WTC11 (cell line): Measurements from ENCODE around the gene UQCRFS1. TPM values are rescaled to one million over a fixed set of nuclear protein-coding genes. Genes with fewer than 3 reads are reported as not detected.

Source experiments
- ATAC-seq: fragments of 200-7000 bp; cut with Tn5 transposase; 2 replicates; pipeline ENCODE4 v1.10.0; 2021; ENCODE audit warnings: mild to moderate bottlenecking, moderate library complexity
- CTCF ChIA-PET: fragments of 300-600 bp; sonication (Branson Sonifier 250); formaldehyde crosslinking; loops from one replicate; lab custom pipeline; 2021; ENCODE audit warnings: antibody characterized with exemption; lab: Charles Lee
- POLR2A ChIA-PET: fragments of 350-600 bp; sonication (Branson Sonifier 250); formaldehyde crosslinking; loops from one replicate; lab custom pipeline; 2021; ENCODE audit warnings: antibody characterized with exemption; lab: Charles Lee
- DNase-seq: peaks from one replicate; pipeline ENCODE4 v3.0.0; 2021; ENCODE audit warnings: low spot score
- H3K27ac Mint-ChIP-seq: 2 replicates; pipeline ENCODE4 v1.8.0; 2021; ENCODE audit warnings: mixed read lengths
- H3K27me3 Mint-ChIP-seq: 2 replicates; pipeline ENCODE4 v1.8.0; 2021; ENCODE audit warnings: low read depth, mild to moderate bottlenecking, moderate library complexity, mixed read lengths
- H3K36me3 Mint-ChIP-seq: 2 replicates; pipeline ENCODE4 v1.8.0; 2021; ENCODE audit warnings: mixed read lengths
- H3K4me1 Mint-ChIP-seq: 2 replicates; pipeline ENCODE4 v1.8.0; 2022; ENCODE audit warnings: mixed read lengths
- H3K4me3 Mint-ChIP-seq: 2 replicates; pipeline ENCODE4 v1.8.0; 2021; ENCODE audit warnings: mild to moderate bottlenecking, moderate library complexity, mixed read lengths
- H3K9me3 Mint-ChIP-seq: 2 replicates; pipeline ENCODE4 v1.8.0; 2021; ENCODE audit warnings: mixed read lengths
- ELF4 ChIP-seq: sonication (generic); formaldehyde crosslinking; IDR thresholded peaks from 2 replicates; pipeline ENCODE4 v1.8.1; 2022; ENCODE audit warnings: low read depth, mild to moderate bottlenecking, moderate library complexity, missing genetic modification reagents
- FOXJ3 ChIP-seq: sonication (generic); formaldehyde crosslinking; IDR thresholded peaks from 2 replicates; pipeline ENCODE4 v1.9.0; 2021; ENCODE audit warnings: missing genetic modification reagents, mild to moderate bottlenecking, borderline replicate concordance
- HMGA2 ChIP-seq: fragments of 250-450 bp; sonication (Bioruptor Pico); IDR thresholded peaks from 2 replicates; pipeline ENCODE4 v1.4.0; 2021; ENCODE audit warnings: mild to moderate bottlenecking, moderate library complexity
- KAT7 ChIP-seq: sonication (generic); formaldehyde crosslinking; IDR thresholded peaks from 2 replicates; pipeline ENCODE4 v1.8.1; 2023; ENCODE audit warnings: missing genetic modification reagents, mild to moderate bottlenecking, borderline replicate concordance
- NFYB ChIP-seq: sonication (generic); formaldehyde crosslinking; conservative IDR thresholded peaks from 2 replicates; pipeline ENCODE4 v1.8.0; 2022; ENCODE audit warnings: low read depth, missing genetic modification reagents
- PRRX2 ChIP-seq: fragments of 250-450 bp; sonication (Bioruptor Pico); IDR thresholded peaks from 2 replicates; pipeline ENCODE4 v1.8.0; 2021; ENCODE audit warnings: mild to moderate bottlenecking
- SMAD4 ChIP-seq: sonication (generic); formaldehyde crosslinking; IDR thresholded peaks from 2 replicates; pipeline ENCODE4 v1.8.0; 2022; ENCODE audit warnings: mild to moderate bottlenecking, missing genetic modification reagents
- total RNA-seq: library from RNA; stranded (reverse); gene quantifications from 3 replicates; pipeline ENCODE4 v1.2.3, GENCODE V29; 2021
- TF ChIP-seq, protein P1 (sequence below): sonication (generic); formaldehyde crosslinking; IDR thresholded peaks from 2 replicates; pipeline ENCODE4 v1.8.0; 2023; ENCODE audit warnings: mild to moderate bottlenecking, missing genetic modification reagents
- TF ChIP-seq, protein P2 (sequence below): sonication (generic); formaldehyde crosslinking; IDR thresholded peaks from 2 replicates; pipeline ENCODE4 v1.8.1; 2022; ENCODE audit warnings: missing genetic modification reagents, borderline replicate concordance
- TF ChIP-seq, protein P3 (sequence below): fragments of 200-600 bp; IDR thresholded peaks from 2 replicates; pipeline ENCODE4 v1.8.0; 2022; ENCODE audit warnings: antibody characterized with exemption
- TF ChIP-seq, protein P4 (sequence below): sonication (generic); formaldehyde crosslinking; IDR thresholded peaks from 2 replicates; pipeline ENCODE4 v1.8.1; 2023; ENCODE audit warnings: mild to moderate bottlenecking, missing genetic modification reagents, moderate library complexity
- TF ChIP-seq, protein P5 (sequence below): sonication (generic); formaldehyde crosslinking; IDR thresholded peaks from 2 replicates; pipeline ENCODE4 v1.8.1; 2023; ENCODE audit warnings: mild to moderate bottlenecking, missing genetic modification reagents, borderline replicate concordance

The UQCRFS1 gene
- total RNA-seq, 1 experiment from 2014 or later: 58.2 TPM

DNA sequence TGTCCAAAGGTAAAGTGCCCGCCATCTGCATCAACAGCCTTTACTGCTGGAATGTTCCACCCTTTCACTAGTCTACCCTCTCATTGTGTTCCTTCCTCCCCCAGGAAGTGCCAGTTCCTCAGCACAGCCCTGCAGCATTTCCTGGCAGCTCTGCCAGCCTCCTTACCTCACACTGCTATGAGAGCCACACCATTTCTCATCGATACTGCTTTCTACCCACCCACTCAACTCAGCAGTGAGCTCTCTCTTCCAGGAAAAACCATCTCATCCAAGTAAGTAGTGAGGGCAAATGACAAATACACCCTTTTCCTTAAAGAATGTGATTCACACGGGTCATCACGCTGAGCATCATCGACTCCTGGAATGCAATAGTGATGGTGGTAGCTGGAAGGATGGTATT is 19.8 kb downstream of the UQCRFS1 start:
- no peak overlapping the region for H3K27ac Mint-ChIP-seq
- peaks cover 9% of the 10 kb centered on the region for H3K9me3 Mint-ChIP-seq
- H3K27me3 Mint-ChIP-seq: peaks cover 4% of the 10 kb centered on the region; the same call in 1 of the 2 replicates
- ChIA-PET POLR2A (no interaction called here), CTCF (interaction anchor here (0.5 to 3.0 kb wide), 3 partner anchors 9 to 84 kb away, joined by 4 to 13 read pairs (median 12); no protein-coding TSS in a partner anchor)
- no peak for DNase-seq
- H3K4me1 Mint-ChIP-seq: peaks cover 33% of the 10 kb centered on the region
- TF ChIP-seq, protein P1, sequence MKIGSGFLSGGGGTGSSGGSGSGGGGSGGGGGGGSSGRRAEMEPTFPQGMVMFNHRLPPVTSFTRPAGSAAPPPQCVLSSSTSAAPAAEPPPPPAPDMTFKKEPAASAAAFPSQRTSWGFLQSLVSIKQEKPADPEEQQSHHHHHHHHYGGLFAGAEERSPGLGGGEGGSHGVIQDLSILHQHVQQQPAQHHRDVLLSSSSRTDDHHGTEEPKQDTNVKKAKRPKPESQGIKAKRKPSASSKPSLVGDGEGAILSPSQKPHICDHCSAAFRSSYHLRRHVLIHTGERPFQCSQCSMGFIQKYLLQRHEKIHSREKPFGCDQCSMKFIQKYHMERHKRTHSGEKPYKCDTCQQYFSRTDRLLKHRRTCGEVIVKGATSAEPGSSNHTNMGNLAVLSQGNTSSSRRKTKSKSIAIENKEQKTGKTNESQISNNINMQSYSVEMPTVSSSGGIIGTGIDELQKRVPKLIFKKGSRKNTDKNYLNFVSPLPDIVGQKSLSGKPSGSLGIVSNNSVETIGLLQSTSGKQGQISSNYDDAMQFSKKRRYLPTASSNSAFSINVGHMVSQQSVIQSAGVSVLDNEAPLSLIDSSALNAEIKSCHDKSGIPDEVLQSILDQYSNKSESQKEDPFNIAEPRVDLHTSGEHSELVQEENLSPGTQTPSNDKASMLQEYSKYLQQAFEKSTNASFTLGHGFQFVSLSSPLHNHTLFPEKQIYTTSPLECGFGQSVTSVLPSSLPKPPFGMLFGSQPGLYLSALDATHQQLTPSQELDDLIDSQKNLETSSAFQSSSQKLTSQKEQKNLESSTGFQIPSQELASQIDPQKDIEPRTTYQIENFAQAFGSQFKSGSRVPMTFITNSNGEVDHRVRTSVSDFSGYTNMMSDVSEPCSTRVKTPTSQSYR (CRISPR knock-in tag): no peak
- TF ChIP-seq SMAD4 (CRISPR knock-in tag): no peak
- TF ChIP-seq HMGA2 (CRISPR knock-in tag): no peak
- no peak for TF ChIP-seq FOXJ3 (CRISPR knock-in tag)
- peaks cover 7% of the 10 kb centered on the region for H3K36me3 Mint-ChIP-seq
- no peak for ATAC-seq
- H3K4me3 Mint-ChIP-seq: no peak overlapping the region

DNA sequence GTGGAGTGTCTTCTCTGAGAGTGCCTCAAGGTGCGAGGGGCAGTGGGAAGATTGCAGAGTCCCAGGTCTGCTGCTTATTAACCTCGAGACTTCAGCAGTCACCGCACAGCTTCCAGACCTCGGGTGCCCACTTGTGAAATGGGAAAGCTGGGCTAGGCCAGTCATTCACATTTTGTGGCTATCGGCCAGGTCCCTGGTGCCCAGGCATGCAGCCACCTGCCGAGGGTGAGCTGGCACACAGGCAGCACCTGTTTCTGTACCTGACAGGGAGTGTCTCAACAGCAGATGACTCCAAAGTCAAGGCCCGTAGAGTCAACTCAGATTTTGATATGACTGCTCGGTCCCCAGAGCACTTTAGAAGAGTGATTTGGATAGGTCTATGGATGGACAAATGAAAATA is 21.9 kb downstream of the UQCRFS1 start:
- Mint-ChIP-seq H3K4me3 (no peak overlapping the region), H3K4me1 (peaks cover 33% of the 10 kb centered on the region), H3K36me3 (no peaks in the 10 kb centered on the region), H3K27me3 (no peaks in the 10 kb centered on the region), H3K27ac (no peak overlapping the region), H3K9me3 (no peaks in the 10 kb centered on the region)
- CTCF ChIA-PET: no interaction called here
- TF ChIP-seq PRRX2 (CRISPR knock-in tag): no peak
- TF ChIP-seq, protein P2, sequence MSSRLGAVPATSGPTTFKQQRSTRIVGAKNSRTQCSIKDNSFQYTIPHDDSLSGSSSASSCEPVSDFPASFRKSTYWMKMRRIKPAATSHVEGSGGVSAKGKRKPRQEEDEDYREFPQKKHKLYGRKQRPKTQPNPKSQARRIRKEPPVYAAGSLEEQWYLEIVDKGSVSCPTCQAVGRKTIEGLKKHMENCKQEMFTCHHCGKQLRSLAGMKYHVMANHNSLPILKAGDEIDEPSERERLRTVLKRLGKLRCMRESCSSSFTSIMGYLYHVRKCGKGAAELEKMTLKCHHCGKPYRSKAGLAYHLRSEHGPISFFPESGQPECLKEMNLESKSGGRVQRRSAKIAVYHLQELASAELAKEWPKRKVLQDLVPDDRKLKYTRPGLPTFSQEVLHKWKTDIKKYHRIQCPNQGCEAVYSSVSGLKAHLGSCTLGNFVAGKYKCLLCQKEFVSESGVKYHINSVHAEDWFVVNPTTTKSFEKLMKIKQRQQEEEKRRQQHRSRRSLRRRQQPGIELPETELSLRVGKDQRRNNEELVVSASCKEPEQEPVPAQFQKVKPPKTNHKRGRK (CRISPR knock-in tag): no peak
- TF ChIP-seq, protein P3, sequence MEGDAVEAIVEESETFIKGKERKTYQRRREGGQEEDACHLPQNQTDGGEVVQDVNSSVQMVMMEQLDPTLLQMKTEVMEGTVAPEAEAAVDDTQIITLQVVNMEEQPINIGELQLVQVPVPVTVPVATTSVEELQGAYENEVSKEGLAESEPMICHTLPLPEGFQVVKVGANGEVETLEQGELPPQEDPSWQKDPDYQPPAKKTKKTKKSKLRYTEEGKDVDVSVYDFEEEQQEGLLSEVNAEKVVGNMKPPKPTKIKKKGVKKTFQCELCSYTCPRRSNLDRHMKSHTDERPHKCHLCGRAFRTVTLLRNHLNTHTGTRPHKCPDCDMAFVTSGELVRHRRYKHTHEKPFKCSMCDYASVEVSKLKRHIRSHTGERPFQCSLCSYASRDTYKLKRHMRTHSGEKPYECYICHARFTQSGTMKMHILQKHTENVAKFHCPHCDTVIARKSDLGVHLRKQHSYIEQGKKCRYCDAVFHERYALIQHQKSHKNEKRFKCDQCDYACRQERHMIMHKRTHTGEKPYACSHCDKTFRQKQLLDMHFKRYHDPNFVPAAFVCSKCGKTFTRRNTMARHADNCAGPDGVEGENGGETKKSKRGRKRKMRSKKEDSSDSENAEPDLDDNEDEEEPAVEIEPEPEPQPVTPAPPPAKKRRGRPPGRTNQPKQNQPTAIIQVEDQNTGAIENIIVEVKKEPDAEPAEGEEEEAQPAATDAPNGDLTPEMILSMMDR: no peak
- TF ChIP-seq KAT7 (CRISPR knock-in tag): no peak
- TF ChIP-seq, protein P4, sequence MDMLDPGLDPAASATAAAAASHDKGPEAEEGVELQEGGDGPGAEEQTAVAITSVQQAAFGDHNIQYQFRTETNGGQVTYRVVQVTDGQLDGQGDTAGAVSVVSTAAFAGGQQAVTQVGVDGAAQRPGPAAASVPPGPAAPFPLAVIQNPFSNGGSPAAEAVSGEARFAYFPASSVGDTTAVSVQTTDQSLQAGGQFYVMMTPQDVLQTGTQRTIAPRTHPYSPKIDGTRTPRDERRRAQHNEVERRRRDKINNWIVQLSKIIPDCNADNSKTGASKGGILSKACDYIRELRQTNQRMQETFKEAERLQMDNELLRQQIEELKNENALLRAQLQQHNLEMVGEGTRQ (CRISPR knock-in tag): no peak
- TF ChIP-seq HMGA2 (CRISPR knock-in tag): no peak
- no peak for TF ChIP-seq NFYB (CRISPR knock-in tag)
- TF ChIP-seq, protein P5, sequence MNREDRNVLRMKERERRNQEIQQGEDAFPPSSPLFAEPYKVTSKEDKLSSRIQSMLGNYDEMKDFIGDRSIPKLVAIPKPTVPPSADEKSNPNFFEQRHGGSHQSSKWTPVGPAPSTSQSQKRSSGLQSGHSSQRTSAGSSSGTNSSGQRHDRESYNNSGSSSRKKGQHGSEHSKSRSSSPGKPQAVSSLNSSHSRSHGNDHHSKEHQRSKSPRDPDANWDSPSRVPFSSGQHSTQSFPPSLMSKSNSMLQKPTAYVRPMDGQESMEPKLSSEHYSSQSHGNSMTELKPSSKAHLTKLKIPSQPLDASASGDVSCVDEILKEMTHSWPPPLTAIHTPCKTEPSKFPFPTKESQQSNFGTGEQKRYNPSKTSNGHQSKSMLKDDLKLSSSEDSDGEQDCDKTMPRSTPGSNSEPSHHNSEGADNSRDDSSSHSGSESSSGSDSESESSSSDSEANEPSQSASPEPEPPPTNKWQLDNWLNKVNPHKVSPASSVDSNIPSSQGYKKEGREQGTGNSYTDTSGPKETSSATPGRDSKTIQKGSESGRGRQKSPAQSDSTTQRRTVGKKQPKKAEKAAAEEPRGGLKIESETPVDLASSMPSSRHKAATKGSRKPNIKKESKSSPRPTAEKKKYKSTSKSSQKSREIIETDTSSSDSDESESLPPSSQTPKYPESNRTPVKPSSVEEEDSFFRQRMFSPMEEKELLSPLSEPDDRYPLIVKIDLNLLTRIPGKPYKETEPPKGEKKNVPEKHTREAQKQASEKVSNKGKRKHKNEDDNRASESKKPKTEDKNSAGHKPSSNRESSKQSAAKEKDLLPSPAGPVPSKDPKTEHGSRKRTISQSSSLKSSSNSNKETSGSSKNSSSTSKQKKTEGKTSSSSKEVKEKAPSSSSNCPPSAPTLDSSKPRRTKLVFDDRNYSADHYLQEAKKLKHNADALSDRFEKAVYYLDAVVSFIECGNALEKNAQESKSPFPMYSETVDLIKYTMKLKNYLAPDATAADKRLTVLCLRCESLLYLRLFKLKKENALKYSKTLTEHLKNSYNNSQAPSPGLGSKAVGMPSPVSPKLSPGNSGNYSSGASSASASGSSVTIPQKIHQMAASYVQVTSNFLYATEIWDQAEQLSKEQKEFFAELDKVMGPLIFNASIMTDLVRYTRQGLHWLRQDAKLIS: no peak
- TF ChIP-seq ELF4: no peak
- POLR2A ChIA-PET: no interaction called here
- no peak for ATAC-seq
- no peak for DNase-seq
